Upper lobe of left lung (tissue), 4 donors: ENCODE data around the gene APOBEC2.

ENCODE experiments used
- EP300 ChIP-seq, 4 donors: sonication (generic); formaldehyde crosslinking; IDR thresholded peaks; one replicate each; pipeline ENCODE4 v1.5.1; 2017; ENCODE audit warnings: antibody characterized with exemption in 4 of 4, control low read depth in 2 of 4
- POLR2A ChIP-seq, 4 donors: fragments of 450-650 bp; IDR thresholded peaks; one replicate each; pipeline ENCODE4 v1.5.1; 2016 to 2017; ENCODE audit warnings: antibody characterized with exemption in 4 of 4, mild to moderate bottlenecking in 2 of 4
- POLR2AphosphoS5 ChIP-seq, 2 donors: sonication (generic); formaldehyde crosslinking; IDR thresholded peaks; one replicate each; pipeline ENCODE4 v1.5.1; 2017; ENCODE audit warnings: antibody characterized with exemption in 2 of 2
- TF ChIP-seq, protein P1 (sequence below), 6 experiments: fragments of 450-650 bp in 4 of 6; fragments of 200-600 bp in 2 of 6; sonication (generic) in 2 of 6; IDR thresholded peaks; one replicate each; pipeline ENCODE4 v1.5.1; 2016 to 2019; ENCODE audit warnings: antibody characterized with exemption in 6 of 6

DNA sequence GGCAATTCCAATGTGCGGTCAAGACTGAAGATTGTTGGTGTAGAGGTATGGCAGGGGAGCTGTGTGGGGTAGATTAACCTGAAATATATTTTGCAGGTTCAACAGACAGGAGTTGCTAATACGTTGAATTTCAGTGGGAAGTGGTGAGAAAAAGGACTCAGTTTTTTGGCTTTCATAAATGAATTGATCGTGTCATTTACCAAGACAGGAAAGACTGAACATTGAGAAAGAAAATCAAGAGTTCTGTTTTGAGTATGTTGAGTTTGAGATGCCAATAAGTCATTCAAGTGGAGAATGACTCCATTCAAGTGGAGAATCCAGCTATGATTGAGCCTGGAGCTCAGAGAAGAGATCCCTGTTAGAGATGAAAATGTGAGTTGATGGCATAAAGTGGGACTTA lies 50.8 kb downstream of the APOBEC2 start:
- TF ChIP-seq EP300 (IDR thresholded peaks at IDR 0.05), result no peak
- TF ChIP-seq, protein P1, sequence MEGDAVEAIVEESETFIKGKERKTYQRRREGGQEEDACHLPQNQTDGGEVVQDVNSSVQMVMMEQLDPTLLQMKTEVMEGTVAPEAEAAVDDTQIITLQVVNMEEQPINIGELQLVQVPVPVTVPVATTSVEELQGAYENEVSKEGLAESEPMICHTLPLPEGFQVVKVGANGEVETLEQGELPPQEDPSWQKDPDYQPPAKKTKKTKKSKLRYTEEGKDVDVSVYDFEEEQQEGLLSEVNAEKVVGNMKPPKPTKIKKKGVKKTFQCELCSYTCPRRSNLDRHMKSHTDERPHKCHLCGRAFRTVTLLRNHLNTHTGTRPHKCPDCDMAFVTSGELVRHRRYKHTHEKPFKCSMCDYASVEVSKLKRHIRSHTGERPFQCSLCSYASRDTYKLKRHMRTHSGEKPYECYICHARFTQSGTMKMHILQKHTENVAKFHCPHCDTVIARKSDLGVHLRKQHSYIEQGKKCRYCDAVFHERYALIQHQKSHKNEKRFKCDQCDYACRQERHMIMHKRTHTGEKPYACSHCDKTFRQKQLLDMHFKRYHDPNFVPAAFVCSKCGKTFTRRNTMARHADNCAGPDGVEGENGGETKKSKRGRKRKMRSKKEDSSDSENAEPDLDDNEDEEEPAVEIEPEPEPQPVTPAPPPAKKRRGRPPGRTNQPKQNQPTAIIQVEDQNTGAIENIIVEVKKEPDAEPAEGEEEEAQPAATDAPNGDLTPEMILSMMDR (IDR thresholded peaks at IDR 0.05), result no peak
- TF ChIP-seq POLR2A (IDR thresholded peaks at IDR 0.05), result no peak
- TF ChIP-seq POLR2AphosphoS5 (IDR thresholded peaks at IDR 0.05), result no peak
